A549 (cell line): ENCODE results near the gene CHRNB1. TPM values are rescaled to one million over a fixed set of nuclear protein-coding genes. Genes with fewer than 3 reads are reported as not detected.

Experiments used
- ATAC-seq, 2 experiments: fragments of 200-7000 bp in 1 of 2; fragments of >200 bp in 1 of 2; cut with Nextera tagmentation in 1 of 2; cut with Tn5 transposase in 1 of 2; 3 replicates each; pipeline versions ENCODE4 v1.8.0 to v1.9.1; 2018 to 2020; ENCODE audit warnings: mild to moderate bottlenecking in 1 of 2, moderate library complexity in 1 of 2
- CTCF ChIA-PET: fragments of 300-600 bp; sonication (Branson Sonifier 250); formaldehyde crosslinking; extraction: SDS; loops from one replicate; lab custom pipeline; 2021; ENCODE audit warnings: antibody characterized with exemption, inconsistent platforms; lab: Yijun Ruan, JAX
- POLR2A ChIA-PET: fragments of 350-600 bp; formaldehyde crosslinking; extraction: SDS; loops from one replicate; lab custom pipeline; 2021; ENCODE audit warnings: antibody characterized with exemption, inconsistent platforms; lab: Yijun Ruan, JAX
- DNase-seq, 2 experiments: peaks; one replicate each; pipeline versions ENCODE4 v3.0.0 to v3.0.0-alpha.2; 2011 to 2016; ENCODE audit warnings: low read depth in 1 of 2, low spot score in 1 of 2
- FAIRE-seq: peaks from 2 replicates; lab custom pipeline; 2011; peaks lifted over from hg19 to GRCh38; lab: Jason Lieb, UNC
- H3K27ac ChIP-seq, 2 experiments: fragments of >200 bp; sonication (Bioruptor Twin); formaldehyde crosslinking; 3 replicates each; pipeline ENCODE4 v1.5.1; 2016 to 2017
- H3K4me1 ChIP-seq: fragments of >200 bp; sonication (Bioruptor Twin); formaldehyde crosslinking; 3 replicates; pipeline ENCODE4 v1.6.1; 2016
- H3K4me2 ChIP-seq: fragments of >200 bp; sonication (Bioruptor Twin); formaldehyde crosslinking; 3 replicates; pipeline ENCODE4 v1.6.1; 2016
- H3K4me3 ChIP-seq: fragments of >200 bp; sonication (Bioruptor Twin); formaldehyde crosslinking; 3 replicates; pipeline ENCODE4 v1.5.1; 2016
- H3K9me3 ChIP-seq: fragments of >200 bp; sonication (Bioruptor Twin); formaldehyde crosslinking; 3 replicates; pipeline ENCODE4 v1.6.1; 2016
- BHLHE40 ChIP-seq: IDR thresholded peaks from 2 replicates; pipeline ENCODE4 v1.6.1; 2012; ENCODE audit warnings: low read depth, low read length, inconsistent platforms
- CEBPB ChIP-seq, 2 experiments: fragments of >200 bp in 1 of 2; sonication (Bioruptor Twin) in 1 of 2; formaldehyde crosslinking in 1 of 2; IDR thresholded peaks; 2 replicates each; pipeline ENCODE4 v1.6.1; 2012 to 2016
- CHD2 ChIP-seq: fragments of 150-350 bp; IDR thresholded peaks from 2 replicates; pipeline ENCODE4 v1.6.1; 2014; ENCODE audit warnings: low read length; ENCODE audit not compliant: partially characterized antibody
- CHD4 ChIP-seq: fragments of 200-600 bp; sonication (generic); IDR thresholded peaks from 2 replicates; pipeline ENCODE4 v1.6.1; 2016; ENCODE audit warnings: antibody characterized with exemption, mild to moderate bottlenecking, borderline replicate concordance
- FOSB ChIP-seq: fragments of 250-450 bp; sonication (Bioruptor Pico); IDR thresholded peaks from 2 replicates; pipeline ENCODE4 v1.5.0; 2020; ENCODE audit warnings: mild to moderate bottlenecking, moderate library complexity
- FOSL2 ChIP-seq, 2 experiments: fragments of 450-650 bp in 1 of 2; fragments of >200 bp in 1 of 2; sonication (Bioruptor Twin) in 1 of 2; formaldehyde crosslinking; IDR thresholded peaks; 2 replicates each; pipeline versions ENCODE4 v1.5.0 to v1.6.1; 2016 to 2020; ENCODE audit warnings: mild to moderate bottlenecking in 1 of 2, moderate library complexity in 1 of 2
- FOXS1 ChIP-seq: fragments of 250-450 bp; sonication (Bioruptor Pico); IDR thresholded peaks from 2 replicates; pipeline ENCODE4 v1.5.0; 2020; ENCODE audit warnings: mild to moderate bottlenecking, moderate library complexity
- GATA3 ChIP-seq: IDR thresholded peaks from 2 replicates; pipeline ENCODE4 v1.6.1; 2012; ENCODE audit warnings: borderline replicate concordance
- HDAC2 ChIP-seq: fragments of 200-600 bp; sonication (generic); IDR thresholded peaks from 2 replicates; pipeline ENCODE4 v1.6.1; 2016
- HES2 ChIP-seq: fragments of >200 bp; sonication (Bioruptor Twin); formaldehyde crosslinking; IDR thresholded peaks from 2 replicates; pipeline ENCODE4 v1.6.1; 2016
- HMGXB4 ChIP-seq: fragments of 250-450 bp; sonication (Bioruptor Pico); IDR thresholded peaks from 2 replicates; pipeline ENCODE4 v1.5.0; 2021; ENCODE audit warnings: mild to moderate bottlenecking, moderate library complexity, borderline replicate concordance
- JUN ChIP-seq, 2 experiments: fragments of >200 bp; sonication (Bioruptor Twin); formaldehyde crosslinking; IDR thresholded peaks; 2 replicates in 1 of 2; 3 replicates in 1 of 2; pipeline ENCODE4 v1.6.1; 2016 to 2017
- MYC ChIP-seq: IDR thresholded peaks from 2 replicates; pipeline ENCODE4 v1.6.1; 2012; ENCODE audit warnings: mild to moderate bottlenecking, inconsistent platforms, low read length, improper control_type of control experiment, borderline replicate concordance
- NFE2L2 ChIP-seq: fragments of 150-350 bp; conservative IDR thresholded peaks from 2 replicates; pipeline ENCODE4 v1.6.1; 2014; ENCODE audit warnings: low read length
- NR3C1 ChIP-seq: fragments of >200 bp; sonication (Bioruptor Twin); formaldehyde crosslinking; IDR thresholded peaks from 3 replicates; pipeline ENCODE4 v1.6.1; 2017
- POLR2A ChIP-seq: IDR thresholded peaks from 2 replicates; pipeline ENCODE4 v1.6.1; 2012; ENCODE audit warnings: mild to moderate bottlenecking, low read length
- POLR2AphosphoS2 ChIP-seq: conservative IDR thresholded peaks from 2 replicates; pipeline ENCODE4 v1.6.1; 2012; ENCODE audit warnings: low read length, improper control_type of control experiment, inconsistent platforms
- RAD21 ChIP-seq, 2 experiments: fragments of >200 bp in 1 of 2; sonication (Bioruptor Twin) in 1 of 2; formaldehyde crosslinking in 1 of 2; IDR thresholded peaks in 1 of 2; conservative IDR thresholded peaks in 1 of 2; 2 replicates in 1 of 2; 3 replicates in 1 of 2; pipeline ENCODE4 v1.6.1; 2012 to 2018; ENCODE audit warnings: inconsistent platforms in 1 of 2
- RCOR1 ChIP-seq: fragments of 150-350 bp; IDR thresholded peaks from 2 replicates; pipeline ENCODE4 v1.6.1; 2014; ENCODE audit warnings: antibody characterized with exemption, low read length, low read depth
- RFX5 ChIP-seq: fragments of 450-650 bp; IDR thresholded peaks from 2 replicates; pipeline ENCODE4 v1.7.1; 2014; ENCODE audit warnings: antibody characterized with exemption, mild to moderate bottlenecking, moderate library complexity
- RNF2 ChIP-seq: fragments of 200-600 bp; sonication (generic); IDR thresholded peaks from 2 replicates; pipeline ENCODE4 v1.6.1; 2016; ENCODE audit warnings: low read depth, mild to moderate bottlenecking, antibody characterized with exemption, moderate library complexity, borderline replicate concordance
- SREBF2 ChIP-seq: fragments of 450-650 bp; IDR thresholded peaks from 2 replicates; pipeline ENCODE4 v1.6.1; 2014; ENCODE audit warnings: mild to moderate bottlenecking, moderate library complexity
- TFCP2L1 ChIP-seq: fragments of 250-450 bp; sonication (Bioruptor Pico); IDR thresholded peaks from 2 replicates; pipeline ENCODE4 v1.5.0; 2021; ENCODE audit warnings: mild to moderate bottlenecking
- USF2 ChIP-seq: fragments of 450-650 bp; IDR thresholded peaks from 2 replicates; pipeline ENCODE4 v1.6.1; 2014; ENCODE audit warnings: antibody characterized with exemption
- ZC3H11A ChIP-seq: fragments of 450-650 bp; IDR thresholded peaks from 2 replicates; pipeline ENCODE4 v1.6.1; 2014; ENCODE audit warnings: antibody characterized with exemption, mild to moderate bottlenecking
- ZFP36 ChIP-seq: fragments of 450-650 bp; IDR thresholded peaks from 2 replicates; pipeline ENCODE4 v1.6.1; 2014; ENCODE audit warnings: borderline replicate concordance; ENCODE audit not compliant: partially characterized antibody
- ZSCAN20 ChIP-seq: fragments of 250-450 bp; sonication (Bioruptor Pico); IDR thresholded peaks from 2 replicates; pipeline ENCODE4 v1.8.0; 2022; ENCODE audit warnings: mild to moderate bottlenecking, moderate library complexity
- WGBS: methylation state at CpG from one replicate; pipeline ENCODE4 v1.1.6; 2017; ENCODE audit errors: missing lambda C conversion rate; 5-methylcytosine and 5-hydroxymethylcytosine counted together
- polyA plus RNA-seq, 4 experiments: library from polyadenylated mRNA; depleted of rRNA in 3 of 4; stranded (reverse); fragments of >200 nt; fragmentation: RNase III in 1 of 4; extraction: RNeasy Plus Mini Kit Qiagen cat#74134 plus additional on column Dnase treatment in 1 of 4; gene quantifications; 2 replicates in 3 of 4; 3 replicates in 1 of 4; pipeline ENCODE4 v1.2.3, GENCODE V29; 2011 to 2017

CHRNB1 gene
- polyA plus RNA-seq, 2 of the 4 experiments (the other 2 are of a cell fraction) = 6.5 to 8.4 TPM

- POLR2A ChIA-PET = interaction anchor here (1.4 kb wide), 1 partner anchor 11 kb away, joined by 4 read pairs; no protein-coding TSS in a partner anchor
Observed at GRCh38 chr17:7496470-7497183, 51.8 kb downstream of the CHRNB1 start.

GRCh38 chr17:7497228-7497627, 52.4 kb downstream of the CHRNB1 start:
- Histone ChIP-seq H3K27ac (no peak overlapping the region), H3K4me1 (no peaks in the 10 kb centered on the region)
- POLR2A ChIA-PET = interaction anchor here (1.4 kb wide), 1 partner anchor 12 kb away, joined by 4 read pairs; no protein-coding TSS in a partner anchor
- no peak for DNase-seq
- WGBS = 99% methylated on average over 10 of the region's 10 CpGs
- TF ChIP-seq MYC = no peak
- no peak for TF ChIP-seq GATA3
- TF ChIP-seq RAD21 (conservative IDR thresholded peaks at IDR 0.05 in 1 of 2, IDR thresholded peaks at IDR 0.05 in 1 of 2) = no peak
- TF ChIP-seq CHD2 = no peak
- no peak for TF ChIP-seq ZSCAN20 (CRISPR knock-in tag)
- TF ChIP-seq RNF2 = no peak
- TF ChIP-seq NFE2L2 = no peak
- no peak for TF ChIP-seq NR3C1
- no peak for TF ChIP-seq POLR2A
- TF ChIP-seq HDAC2 = no peak
- no peak for TF ChIP-seq ZFP36
- TF ChIP-seq CHD4 = no peak
- TF ChIP-seq TFCP2L1 (CRISPR knock-in tag) = no peak
- TF ChIP-seq FOSL2 (IDR thresholded peaks at IDR 0.05) = no peak
- no peak for TF ChIP-seq FOSL2 (CRISPR knock-in tag; IDR thresholded peaks at IDR 0.05)
- TF ChIP-seq BHLHE40 = no peak
- TF ChIP-seq USF2 = no peak
- no peak for TF ChIP-seq FOXS1 (CRISPR knock-in tag)
- TF ChIP-seq HES2 = no peak
- TF ChIP-seq, all 56 proteins: peak for 0
- no peak overlapping the region for H3K4me2 ChIP-seq
- no peak; a peak in 1 of 6 replicates for ATAC-seq
- H3K9me3 ChIP-seq = no peaks in the 10 kb centered on the region
- CTCF ChIA-PET = interaction anchor here (1.2 to 7.4 kb wide), 5 partner anchors 16 to 141 kb away, joined by 3 to 72 read pairs (median 14); partner anchors contain the start of gene SENP3
- H3K4me3 ChIP-seq = no peak overlapping the region
- no peak for FAIRE-seq

More at GRCh38 chr17:7496470-7497183, 51.8 kb downstream of the CHRNB1 start:
- Histone ChIP-seq H3K4me1 (peaks cover 1% of the 10 kb centered on the region; the same call in 1 of the 3 replicates), H3K27ac (no peak overlapping the region), H3K4me2 (no peak overlapping the region), H3K4me3 (no peak overlapping the region), H3K9me3 (no peaks in the 10 kb centered on the region)
- CTCF ChIA-PET = interaction anchor here (0.8 to 7.4 kb wide), 6 partner anchors 17 to 141 kb away, joined by 3 to 72 read pairs (median 10); partner anchors contain the start of genes SENP3 and ZBTB4
- TF ChIP-seq JUN (IDR thresholded peaks at IDR 0.05) (0 out of 5 replicates have a peak, but pooled peaks of 1 of the 2 experiments have one; percentile 5), SREBF2 (no peak), POLR2AphosphoS2 (0 out of 2 replicates have a peak, but pooled peaks have one; percentile 28), ZSCAN20 (CRISPR knock-in tag) (no peak), ZC3H11A (no peak), NFE2L2 (no peak), RFX5 (no peak)
- peak in 1 of 2 experiments; percentile 14; a peak in 2 of 6 replicates for ATAC-seq
- 95% methylated on average over 19 of the region's 20 CpGs for WGBS
- FAIRE-seq = no peak
- no peak for DNase-seq

GRCh38 chr17:7497636-7498035, 52.8 kb downstream of the CHRNB1 start:
- ChIA-PET POLR2A (interaction anchor here (1.4 kb wide), 1 partner anchor 12 kb away, joined by 4 read pairs; no protein-coding TSS in a partner anchor), CTCF (interaction anchor here (1.2 to 7.4 kb wide), 5 partner anchors 16 to 142 kb away, joined by 3 to 72 read pairs (median 14); partner anchors contain the start of gene SENP3)
- Histone ChIP-seq H3K4me1 (no peaks in the 10 kb centered on the region), H3K9me3 (no peaks in the 10 kb centered on the region), H3K4me3 (no peak overlapping the region), H3K4me2 (no peak overlapping the region), H3K27ac (no peak overlapping the region)
- no peak for DNase-seq
- 97% methylated on average over 14 of the region's 14 CpGs for WGBS
- ATAC-seq = no peak
- FAIRE-seq = no peak
- TF ChIP-seq CHD2 = no peak
- TF ChIP-seq RCOR1 = no peak
- TF ChIP-seq HDAC2 = no peak
- TF ChIP-seq CEBPB (IDR thresholded peaks at IDR 0.05) = no peak
- TF ChIP-seq HMGXB4 (CRISPR knock-in tag) = no peak
- no peak for TF ChIP-seq NFE2L2
- no peak for TF ChIP-seq POLR2A
- no peak for TF ChIP-seq FOSB (CRISPR knock-in tag)
- TF ChIP-seq BHLHE40 = no peak
- TF ChIP-seq FOSL2 (IDR thresholded peaks at IDR 0.05) = no peak
- TF ChIP-seq FOSL2 (CRISPR knock-in tag; IDR thresholded peaks at IDR 0.05) = no peak
